Right atrium auricular region (tissue), 2 donors: ENCODE results near the gene SGF29. TPM values are rescaled to one million over a fixed set of nuclear protein-coding genes. Genes with fewer than 3 reads are reported as not detected.
"Not testable (repeated sequence)": the region's sequence is repeated elsewhere in the genome, so short reads cannot be mapped to it uniquely, and the experiment has no call there.

Source experiments
- DNase-seq: peaks from one replicate; pipeline ENCODE4 v3.0.0-alpha.2; 2019; ENCODE audit warnings: low spot score
- H3K27ac ChIP-seq, 2 donors: fragments of 200-600 bp; sonication (generic); 1 replicate in 1 of 2; 2 replicates in 1 of 2; pipeline ENCODE4 v1.5.1; 2016 to 2019
- H3K27me3 ChIP-seq, 2 donors: fragments of 200-600 bp; sonication (generic); one replicate each; pipeline versions ENCODE4 v1.5.1 to v1.6.0; 2017 to 2019
- H3K36me3 ChIP-seq: fragments of 200-600 bp; sonication (generic); one replicate; pipeline ENCODE4 v1.5.1; 2016
- H3K4me1 ChIP-seq, 2 donors: fragments of 200-600 bp; sonication (generic); one replicate each; pipeline versions ENCODE4 v1.5.1 to v1.6.0; 2017 to 2019
- H3K4me3 ChIP-seq, 2 donors: fragments of 200-600 bp; sonication (generic); 1 replicate in 1 of 2; 2 replicates in 1 of 2; pipeline ENCODE4 v1.5.1; 2017 to 2019; ENCODE audit warnings: mild to moderate bottlenecking in 1 of 2, moderate library complexity in 1 of 2
- H3K9me3 ChIP-seq, 2 donors: fragments of 200-600 bp; sonication (generic); one replicate each; pipeline ENCODE4 v1.5.1; 2019
- CTCF ChIP-seq, 2 donors: fragments of 200-600 bp; sonication (generic); IDR thresholded peaks; one replicate each; pipeline ENCODE4 v1.5.1; 2019; ENCODE audit warnings: antibody characterized with exemption in 2 of 2
- total RNA-seq, 2 donors: library from RNA; depleted of rRNA; stranded (reverse); fragments of >200 nt; gene quantifications; one replicate each; pipeline ENCODE4 v1.1.0, GENCODE V29; 2016

Gene SGF29
- total RNA-seq, 2 donors from 2014 or later, result 14.2 to 21.8 TPM

GRCh38 chr16:28556914-28557320, 3.2 kb downstream of the SGF29 start:
- DNase-seq, result no peak
- H3K9me3 ChIP-seq, result no peaks in the 10 kb centered on the region
- no peak overlapping the region for H3K27ac ChIP-seq
- TF ChIP-seq CTCF (IDR thresholded peaks at IDR 0.05), result no peak
- H3K27me3 ChIP-seq, result no peaks in the 10 kb centered on the region
- peaks cover 10% of the 10 kb centered on the region for H3K36me3 ChIP-seq
- H3K4me1 ChIP-seq, result peaks cover 0 to 17% of the 10 kb centered on the region in 2 donors
- H3K4me3 ChIP-seq, result no peak overlapping the region

GRCh38 chr16:28558456-28558855, 4.7 kb downstream of the SGF29 start:
- Histone ChIP-seq H3K27ac (no peak overlapping the region), H3K4me3 (no peak overlapping the region), H3K9me3 (no peaks in the 10 kb centered on the region), H3K4me1 (peaks cover 0 to 24% of the 10 kb centered on the region in 2 donors), H3K27me3 (no peaks in the 10 kb centered on the region), H3K36me3 (peaks cover 10% of the 10 kb centered on the region)
- TF ChIP-seq CTCF (IDR thresholded peaks at IDR 0.05), result no peak
- no peak for DNase-seq

GRCh38 chr16:28561557-28562187, 8.0 kb downstream of the SGF29 start:
- peaks cover 0 to 16% of the 10 kb centered on the region in 2 donors for H3K4me1 ChIP-seq
- no peak overlapping the region for H3K4me3 ChIP-seq
- no peaks in the 10 kb centered on the region for H3K27me3 ChIP-seq
- H3K27ac ChIP-seq, result peak overlapping the region in 1 of 2 donors; percentile 11
- DNase-seq, result no peak
- no peak for TF ChIP-seq CTCF (IDR thresholded peaks at IDR 0.05)
- H3K36me3 ChIP-seq, result peaks cover 10% of the 10 kb centered on the region
- H3K9me3 ChIP-seq, result no peaks in the 10 kb centered on the region

- Histone ChIP-seq H3K27ac (peak overlapping the region in 1 of 2 donors; percentile 11), H3K27me3 (no peaks in the 10 kb centered on the region), H3K9me3 (peaks cover 0 to 1% of the 10 kb centered on the region in 2 donors), H3K4me1 (peaks cover 0 to 16% of the 10 kb centered on the region in 2 donors), H3K36me3 (peaks cover 10% of the 10 kb centered on the region), H3K4me3 (no peak overlapping the region)
- TF ChIP-seq CTCF (IDR thresholded peaks at IDR 0.05), result no peak
- DNase-seq, result no peak
Observed at GRCh38 chr16:28562199-28562598, 8.5 kb downstream of the SGF29 start.

GRCh38 chr16:28563218-28563617, 9.5 kb downstream of the SGF29 start:
- no peak overlapping the region for H3K27ac ChIP-seq
- H3K4me1 ChIP-seq, result peaks cover 0 to 16% of the 10 kb centered on the region in 2 donors
- H3K27me3 ChIP-seq, result no peaks in the 10 kb centered on the region
- peaks cover 5% of the 10 kb centered on the region for H3K36me3 ChIP-seq
- no peak for DNase-seq
- H3K4me3 ChIP-seq, result no peak overlapping the region
- peaks cover 0 to 6% of the 10 kb centered on the region in 2 donors for H3K9me3 ChIP-seq
- no peak for TF ChIP-seq CTCF (IDR thresholded peaks at IDR 0.05)

GRCh38 chr16:28566233-28566925, 12.7 kb downstream of the SGF29 start:
- peaks cover 0 to 12% of the 10 kb centered on the region in 2 donors for H3K4me1 ChIP-seq
- H3K27ac ChIP-seq, H3K4me3 ChIP-seq, DNase-seq, H3K36me3 ChIP-seq, H3K9me3 ChIP-seq, H3K27me3 ChIP-seq: not testable (repeated sequence)
